OCI-LY1 (cell line): ENCODE data around the gene RUNX1.

ENCODE experiments used
- EZH2 ChIP-seq: fragments of 200-600 bp; sonication (generic), shearing (Covaris generic); IDR thresholded peaks from 2 replicates; pipeline ENCODE4 v1.8.0; 2017; ENCODE audit warnings: borderline replicate concordance, mixed run types, mild to moderate bottlenecking, antibody characterized with exemption, low read length, moderate library complexity, mixed read lengths
- TF ChIP-seq, protein P1 (sequence below): fragments of 200-600 bp; sonication (generic), shearing (Covaris generic); IDR thresholded peaks from 2 replicates; pipeline ENCODE4 v1.5.1; 2017; ENCODE audit warnings: mild to moderate bottlenecking, antibody characterized with exemption, low read length, moderate library complexity, mixed read lengths

GRCh38 chr21:34962136-34962535 lies 87.0 kb downstream of the RUNX1 start:
- TF ChIP-seq, protein P1, sequence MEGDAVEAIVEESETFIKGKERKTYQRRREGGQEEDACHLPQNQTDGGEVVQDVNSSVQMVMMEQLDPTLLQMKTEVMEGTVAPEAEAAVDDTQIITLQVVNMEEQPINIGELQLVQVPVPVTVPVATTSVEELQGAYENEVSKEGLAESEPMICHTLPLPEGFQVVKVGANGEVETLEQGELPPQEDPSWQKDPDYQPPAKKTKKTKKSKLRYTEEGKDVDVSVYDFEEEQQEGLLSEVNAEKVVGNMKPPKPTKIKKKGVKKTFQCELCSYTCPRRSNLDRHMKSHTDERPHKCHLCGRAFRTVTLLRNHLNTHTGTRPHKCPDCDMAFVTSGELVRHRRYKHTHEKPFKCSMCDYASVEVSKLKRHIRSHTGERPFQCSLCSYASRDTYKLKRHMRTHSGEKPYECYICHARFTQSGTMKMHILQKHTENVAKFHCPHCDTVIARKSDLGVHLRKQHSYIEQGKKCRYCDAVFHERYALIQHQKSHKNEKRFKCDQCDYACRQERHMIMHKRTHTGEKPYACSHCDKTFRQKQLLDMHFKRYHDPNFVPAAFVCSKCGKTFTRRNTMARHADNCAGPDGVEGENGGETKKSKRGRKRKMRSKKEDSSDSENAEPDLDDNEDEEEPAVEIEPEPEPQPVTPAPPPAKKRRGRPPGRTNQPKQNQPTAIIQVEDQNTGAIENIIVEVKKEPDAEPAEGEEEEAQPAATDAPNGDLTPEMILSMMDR: no peak
- no peak for TF ChIP-seq EZH2
